D721Med (cell line): ENCODE data around the gene RFPL2.
"Not testable (repeated sequence)": the region's sequence is repeated elsewhere in the genome, so short reads cannot be mapped to it uniquely, and the experiment has no call there.

Source experiments
- DNase-seq: peaks from one replicate; pipeline ENCODE4 v3.0.0; 2011; ENCODE audit warnings: low spot score; ENCODE audit not compliant: insufficient read length
- FAIRE-seq: peaks from 2 replicates; lab custom pipeline; 2011; peaks lifted over from hg19 to GRCh38; lab: Jason Lieb, UNC
- TF ChIP-seq, protein P1 (sequence below): IDR thresholded peaks from 2 replicates; pipeline ENCODE4 v1.5.1; 2012; ENCODE audit warnings: mild to moderate bottlenecking, control low read depth; ENCODE audit not compliant: insufficient read depth; ENCODE audit errors: missing control alignments

Gene RFPL2

DNA sequence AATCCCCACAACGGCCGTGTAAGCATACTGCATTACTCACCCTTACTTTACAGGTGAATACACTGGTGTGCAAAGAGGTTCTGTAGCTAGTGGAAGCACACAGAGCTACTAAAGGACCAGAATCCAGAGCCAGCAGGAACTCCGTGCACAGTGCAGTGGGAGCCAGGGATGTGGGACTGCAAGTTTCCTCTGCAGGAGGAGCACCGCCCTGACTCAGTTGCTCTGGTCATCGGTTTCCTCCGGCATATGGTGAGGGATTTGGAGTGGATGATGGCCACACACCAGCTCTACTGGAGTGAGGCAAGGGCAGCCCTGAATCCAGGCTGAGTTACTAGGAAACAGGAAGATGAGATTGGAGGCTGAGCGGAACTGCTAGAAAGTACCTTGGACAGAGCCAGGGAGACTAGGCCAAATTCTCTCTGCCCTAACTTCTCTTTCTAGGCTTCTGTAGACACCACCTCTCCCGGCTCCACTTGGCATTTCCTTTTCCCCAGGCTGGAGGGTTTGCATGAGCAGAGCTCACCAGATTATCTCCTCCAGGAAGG is 27.6 kb downstream of the RFPL2 start:
- TF ChIP-seq, protein P1, sequence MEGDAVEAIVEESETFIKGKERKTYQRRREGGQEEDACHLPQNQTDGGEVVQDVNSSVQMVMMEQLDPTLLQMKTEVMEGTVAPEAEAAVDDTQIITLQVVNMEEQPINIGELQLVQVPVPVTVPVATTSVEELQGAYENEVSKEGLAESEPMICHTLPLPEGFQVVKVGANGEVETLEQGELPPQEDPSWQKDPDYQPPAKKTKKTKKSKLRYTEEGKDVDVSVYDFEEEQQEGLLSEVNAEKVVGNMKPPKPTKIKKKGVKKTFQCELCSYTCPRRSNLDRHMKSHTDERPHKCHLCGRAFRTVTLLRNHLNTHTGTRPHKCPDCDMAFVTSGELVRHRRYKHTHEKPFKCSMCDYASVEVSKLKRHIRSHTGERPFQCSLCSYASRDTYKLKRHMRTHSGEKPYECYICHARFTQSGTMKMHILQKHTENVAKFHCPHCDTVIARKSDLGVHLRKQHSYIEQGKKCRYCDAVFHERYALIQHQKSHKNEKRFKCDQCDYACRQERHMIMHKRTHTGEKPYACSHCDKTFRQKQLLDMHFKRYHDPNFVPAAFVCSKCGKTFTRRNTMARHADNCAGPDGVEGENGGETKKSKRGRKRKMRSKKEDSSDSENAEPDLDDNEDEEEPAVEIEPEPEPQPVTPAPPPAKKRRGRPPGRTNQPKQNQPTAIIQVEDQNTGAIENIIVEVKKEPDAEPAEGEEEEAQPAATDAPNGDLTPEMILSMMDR, result no peak
- DNase-seq, result no peak
- FAIRE-seq, result no peak

DNA sequence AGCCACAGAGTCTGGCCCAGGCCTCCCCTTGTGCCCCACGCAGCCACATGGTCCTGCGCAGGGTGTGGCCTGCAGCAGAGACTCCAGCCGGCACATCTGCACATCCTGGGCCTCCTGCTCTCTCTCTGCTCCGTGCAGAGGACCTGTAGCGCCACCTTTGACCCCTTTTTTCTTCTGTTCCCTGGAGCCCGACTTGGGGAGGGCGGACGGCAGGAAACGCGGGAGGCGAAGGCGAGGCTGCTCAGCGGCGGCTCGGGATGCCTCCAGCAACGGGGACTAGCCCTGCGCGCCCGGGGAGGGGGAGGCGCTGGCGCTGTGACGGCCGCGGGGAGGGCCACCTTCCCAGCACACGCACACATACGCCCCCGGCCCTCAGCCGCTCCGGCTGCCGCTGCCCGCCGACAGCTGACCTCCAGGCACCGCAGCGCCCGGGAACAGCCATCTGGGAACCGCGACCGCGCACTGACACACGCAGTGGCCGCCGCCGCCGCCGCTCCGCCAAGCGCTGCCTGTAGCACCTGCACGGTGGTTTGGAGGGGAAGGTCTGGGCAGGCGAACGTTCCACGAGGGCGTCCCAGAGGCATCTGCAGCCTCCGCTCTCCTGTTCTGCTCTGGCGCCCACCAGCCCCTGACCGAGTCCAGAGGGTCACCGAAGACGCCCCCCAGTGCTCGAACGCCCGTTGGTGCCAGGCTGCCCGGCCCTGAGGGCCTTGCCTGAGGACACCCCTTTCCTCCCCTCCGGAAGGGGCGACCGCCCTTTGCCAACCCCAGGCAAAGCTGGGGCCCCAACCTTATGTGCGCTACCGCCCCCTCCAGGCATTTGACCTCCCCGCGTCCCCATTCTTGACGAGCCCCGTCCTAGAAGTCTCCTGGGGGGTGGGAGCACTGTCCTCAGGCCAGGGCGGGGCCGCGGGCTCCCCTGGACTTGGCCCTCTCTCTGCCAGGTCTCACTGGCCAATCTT is 28.9 kb downstream of the RFPL2 start:
- DNase-seq, result no peak
- no peak for FAIRE-seq

DNA sequence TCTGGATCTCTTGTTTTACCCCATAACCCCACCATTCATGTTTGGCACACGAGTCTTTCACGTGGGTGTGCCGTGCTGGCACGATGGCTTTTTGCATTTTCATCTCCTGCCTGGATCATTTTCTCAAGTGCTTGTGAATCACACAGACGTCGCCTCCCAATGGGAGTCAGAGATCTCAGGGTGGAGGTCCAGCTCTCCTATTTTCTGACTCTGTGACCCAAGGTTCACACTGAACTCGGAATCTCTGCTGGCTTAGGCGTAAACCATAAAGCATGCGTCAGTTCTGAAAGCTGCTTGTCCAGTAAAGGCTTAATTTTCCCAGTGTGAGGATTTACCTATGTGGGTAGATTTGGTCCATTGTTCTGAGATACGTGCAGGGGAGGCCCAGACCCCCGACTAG is 29.8 kb downstream of the RFPL2 start:
- DNase-seq (no peak), FAIRE-seq (no peak)
- TF ChIP-seq, protein P1, result no peak

More for the DNA sequence above, 28.9 kb downstream of the RFPL2 start:
- TF ChIP-seq, protein P1, result no peak

DNA sequence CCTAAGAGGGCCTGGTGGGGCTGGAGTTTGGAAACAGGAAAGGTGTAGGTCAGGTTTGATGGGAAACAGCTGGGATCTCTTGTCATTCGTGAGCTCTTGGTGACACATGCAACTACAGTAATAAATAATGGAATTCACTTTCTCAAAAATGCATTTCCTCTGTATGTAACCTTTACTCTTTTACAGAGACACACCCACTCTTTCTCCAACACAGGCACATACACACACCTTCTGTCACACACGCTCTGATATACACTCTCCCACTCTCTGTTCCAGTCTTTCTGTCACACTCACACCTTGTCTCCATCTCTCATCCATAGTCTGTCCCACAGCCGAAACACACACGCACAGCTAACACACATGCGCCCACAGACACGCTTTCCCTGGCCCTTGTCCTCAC is 39.2 kb downstream of the RFPL2 start:
- TF ChIP-seq, protein P1, result no peak
- no peak for DNase-seq
- no peak for FAIRE-seq

DNA sequence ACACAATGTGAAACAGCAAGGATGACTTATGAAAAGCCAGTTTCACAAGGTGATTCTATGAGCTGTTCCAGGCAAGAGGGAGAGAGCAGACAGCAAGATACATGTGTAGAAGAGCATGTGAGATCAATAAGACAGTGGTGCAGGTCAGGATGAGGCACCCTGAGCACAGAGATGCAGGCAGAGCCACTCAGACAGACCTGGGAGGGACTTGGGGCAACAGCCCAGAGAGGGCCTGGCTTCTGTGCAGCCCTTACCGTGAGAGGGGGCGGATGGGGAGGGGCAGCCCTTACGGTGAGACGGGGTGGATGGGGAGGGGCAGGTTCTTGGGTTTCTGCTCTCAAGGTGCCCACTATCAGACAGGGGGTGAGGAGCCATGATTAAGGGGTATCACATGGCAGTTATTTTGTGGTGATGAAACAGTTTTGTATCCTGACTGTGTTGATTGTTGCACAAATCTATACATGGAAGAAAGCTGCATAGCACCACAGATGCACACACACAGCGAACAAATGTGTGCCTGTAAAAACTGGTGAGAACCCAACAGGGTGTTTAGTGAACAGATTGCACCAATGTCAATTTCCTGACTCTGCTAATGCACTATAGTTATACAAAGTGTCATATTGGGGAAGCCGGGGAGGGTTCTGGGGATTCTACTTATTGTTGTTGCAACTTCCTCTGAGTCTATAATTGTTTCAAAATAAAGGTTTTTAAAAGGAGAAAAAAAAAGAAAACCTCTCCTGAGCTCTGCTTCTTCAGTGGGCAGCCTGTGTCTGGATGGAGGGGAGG is 40.6 kb downstream of the RFPL2 start:
- DNase-seq (no peak), FAIRE-seq (no peak)
- TF ChIP-seq, protein P1, result no peak

DNA sequence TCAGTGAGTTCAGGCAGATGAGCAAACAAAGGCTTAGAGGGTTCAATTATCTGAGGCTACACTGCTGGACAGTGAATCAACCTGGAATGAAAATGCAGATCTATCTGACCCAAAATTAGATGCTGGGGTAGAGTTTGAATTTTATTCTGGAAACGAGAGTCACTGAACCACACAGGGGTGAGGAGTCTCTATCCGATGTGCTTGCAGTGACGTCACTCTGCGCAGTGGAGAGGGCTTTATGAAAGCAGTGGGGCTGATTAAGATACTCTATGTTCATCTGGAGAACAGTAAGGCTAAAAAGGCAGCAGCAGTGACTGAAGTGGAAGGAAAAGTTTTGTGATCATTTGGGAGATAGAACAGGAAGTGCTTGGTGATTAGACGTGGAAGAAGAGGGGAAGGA is 44.5 kb downstream of the RFPL2 start:
- DNase-seq, FAIRE-seq: not testable (repeated sequence)

DNA sequence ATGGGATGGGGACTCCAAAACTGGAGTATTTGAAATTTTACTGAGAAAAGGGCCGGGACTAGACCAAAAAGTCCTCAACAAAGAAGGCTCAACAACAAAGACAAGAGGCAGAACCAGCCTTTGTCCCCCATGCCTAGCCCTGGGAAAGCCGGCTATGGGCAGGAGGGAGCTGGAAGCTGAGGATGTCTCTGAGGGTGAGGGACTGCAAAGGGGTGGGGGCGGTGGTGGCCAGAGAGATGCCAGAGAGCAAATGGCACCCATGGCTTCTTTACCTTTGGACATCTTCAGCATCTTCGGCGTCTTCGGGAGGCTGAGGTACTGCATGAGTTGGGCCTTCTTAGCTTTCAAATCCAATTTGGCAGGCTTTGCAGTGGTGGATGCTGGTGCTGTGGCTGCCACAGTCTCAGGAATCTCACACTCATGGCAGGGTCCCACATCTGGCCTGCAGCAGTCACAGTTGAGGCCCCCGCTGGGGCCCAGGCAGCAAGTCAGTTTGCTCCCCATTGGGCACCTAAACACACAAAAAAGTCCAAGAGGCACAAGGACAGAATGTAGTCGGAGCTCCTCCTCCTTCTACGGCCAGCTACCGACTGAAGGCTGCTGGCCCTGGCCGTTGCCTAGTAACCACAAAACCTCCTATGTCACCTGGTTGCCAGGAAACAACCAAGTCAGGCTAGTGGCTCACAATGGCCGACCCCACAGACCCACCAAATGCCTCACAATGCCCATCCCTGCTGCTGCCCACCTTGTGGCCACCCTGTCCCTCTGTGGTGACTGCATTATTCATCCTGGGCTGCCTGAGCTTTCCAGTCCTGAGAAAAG is 46.0 kb downstream of the RFPL2 start, which contains the start of gene C22orf42:
Gene C22orf42 (minus strand): TSS at position 592 of the 822 bp plus-strand sequence. CDS start 88 bp downstream, at position 504.
- TF ChIP-seq, protein P1, result no peak
- no peak for FAIRE-seq
- no peak for DNase-seq

DNA sequence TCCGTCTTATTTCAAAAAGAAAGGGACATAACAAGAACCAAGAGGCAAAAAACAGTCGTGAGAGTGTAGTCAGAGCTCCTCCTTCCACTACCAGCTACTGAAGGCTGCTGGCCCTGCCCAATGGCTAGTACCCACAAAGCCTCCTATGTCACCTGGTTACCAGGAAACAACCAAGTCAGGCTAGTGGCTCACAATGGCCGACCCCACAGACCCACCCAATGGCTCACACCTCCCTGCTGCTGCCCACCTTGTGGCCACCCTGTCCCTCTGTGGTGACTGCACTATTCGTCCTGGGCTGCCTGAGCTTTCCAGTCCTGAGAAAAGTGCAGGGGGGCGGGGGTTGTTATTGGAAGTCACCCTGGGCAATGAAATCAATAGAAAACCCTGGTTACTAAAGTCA is 47.2 kb downstream of the RFPL2 start:
- not testable (repeated sequence) for DNase-seq, FAIRE-seq

DNA sequence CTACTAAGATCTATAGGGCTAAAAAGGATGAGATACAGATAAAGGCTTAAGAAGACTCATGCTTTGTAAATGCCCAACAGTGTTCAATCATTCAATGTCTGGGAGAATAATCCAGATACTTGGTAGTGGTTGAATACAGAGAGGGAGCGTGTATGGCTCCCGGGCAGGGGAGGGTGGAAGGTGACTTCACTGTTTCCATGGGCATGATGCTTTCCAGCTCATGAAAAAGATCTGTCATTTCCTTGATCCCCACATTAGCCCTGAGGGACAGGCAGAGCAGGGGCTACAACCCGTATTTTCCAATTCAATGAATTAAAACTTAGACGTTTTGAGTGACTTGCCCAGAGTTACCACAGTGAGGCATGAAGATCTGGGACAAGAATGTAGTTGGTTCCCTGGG is 50.1 kb downstream of the RFPL2 start:
- not testable (repeated sequence) for DNase-seq, FAIRE-seq

DNA sequence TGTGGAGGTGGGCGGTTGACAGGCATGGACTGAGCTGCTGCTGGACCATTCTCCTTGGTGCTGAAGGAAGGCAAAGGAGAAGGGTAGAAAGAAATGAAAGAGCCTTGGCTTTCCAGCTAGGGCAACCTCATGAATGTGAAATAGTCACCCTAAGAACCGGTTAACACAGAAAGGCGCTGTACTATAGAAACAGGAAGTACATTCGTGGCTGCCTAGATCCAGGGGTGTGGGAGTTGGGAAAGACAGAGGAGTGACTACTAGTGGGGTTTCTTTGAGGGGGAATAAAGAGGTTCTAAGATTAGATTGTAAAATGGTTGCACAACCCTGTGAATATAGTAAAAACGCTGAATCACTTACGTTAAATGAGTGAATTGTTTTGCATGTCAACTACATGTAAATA is 53.2 kb downstream of the RFPL2 start:
- DNase-seq, FAIRE-seq: not testable (repeated sequence)

DNA sequence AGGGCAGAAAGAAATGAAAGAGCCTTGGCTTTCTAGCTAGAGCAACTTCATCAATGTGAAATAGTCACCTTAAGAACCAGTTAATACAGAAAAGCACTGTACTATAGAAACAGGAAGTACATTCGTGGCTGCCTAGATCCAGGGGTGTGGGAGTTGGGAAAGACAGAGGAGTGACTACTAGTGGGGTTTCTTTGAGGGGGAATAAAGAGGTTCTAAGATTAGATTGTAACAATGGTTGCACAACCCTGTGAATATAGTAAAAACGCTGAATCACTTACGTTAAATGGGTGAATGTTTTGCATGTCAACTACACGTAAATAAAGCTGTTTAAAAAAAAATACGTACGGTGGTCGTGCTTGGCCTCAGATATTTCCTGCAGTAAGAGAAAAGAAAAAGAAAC is 54.2 kb downstream of the RFPL2 start:
- FAIRE-seq, DNase-seq: not testable (repeated sequence)
